Mesendoderm (in vitro differentiated cells): Measurements from ENCODE around the gene SAMD4B.

Experiments used
- DNase-seq: peaks from one replicate; pipeline ENCODE4 v3.0.0; 2013
- H2AK5ac ChIP-seq: 2 replicates; pipeline ENCODE4 v1.6.1; 2013; ENCODE audit warnings: low read length, inconsistent platforms
- H2BK120ac ChIP-seq: 2 replicates; pipeline ENCODE4 v1.6.1; 2013; ENCODE audit warnings: low read depth, mild to moderate bottlenecking, low read length, moderate library complexity, mixed read lengths
- H2BK15ac ChIP-seq: replicated peaks from 2 replicates; pipeline ENCODE4 v1.6.1; 2013; ENCODE audit warnings: low read depth, mild to moderate bottlenecking, moderate library complexity
- H2BK5ac ChIP-seq: 2 replicates; pipeline ENCODE4 v1.6.1; 2013; ENCODE audit warnings: low read length, inconsistent platforms
- H3K18ac ChIP-seq: 2 replicates; pipeline ENCODE4 v1.6.1; 2013; ENCODE audit warnings: mild to moderate bottlenecking, low read length, mixed read lengths
- H3K23ac ChIP-seq: one replicate; pipeline ENCODE4 v1.6.1; 2013; ENCODE audit warnings: low read length
- H3K27ac ChIP-seq: 2 replicates; pipeline ENCODE4 v1.5.1; 2013; ENCODE audit warnings: low read depth, mild to moderate bottlenecking, inconsistent platforms, low read length, moderate library complexity
- H3K27me3 ChIP-seq: 2 replicates; pipeline ENCODE4 v1.6.1; 2013; ENCODE audit warnings: low read length, control low read depth, mild to moderate bottlenecking, inconsistent platforms; ENCODE audit not compliant: insufficient read depth, poor library complexity
- H3K36me3 ChIP-seq: 2 replicates; pipeline ENCODE4 v1.6.1; 2013; ENCODE audit warnings: low read length, inconsistent platforms; ENCODE audit not compliant: control insufficient read depth, insufficient read depth
- H3K4ac ChIP-seq: one replicate; pipeline ENCODE4 v1.6.1; 2013; ENCODE audit warnings: low read depth, mild to moderate bottlenecking, low read length, moderate library complexity
- H3K4me1 ChIP-seq: 2 replicates; pipeline ENCODE4 v1.6.1; 2013; ENCODE audit warnings: low read depth, low read length, inconsistent platforms; ENCODE audit not compliant: control insufficient read depth
- H3K4me2 ChIP-seq: 2 replicates; pipeline ENCODE4 v1.6.1; 2013; ENCODE audit warnings: low read length
- H3K4me3 ChIP-seq: 2 replicates; pipeline ENCODE4 v1.5.1; 2013; ENCODE audit warnings: mild to moderate bottlenecking, low read length
- H3K56ac ChIP-seq: one replicate; pipeline ENCODE4 v1.6.1; 2013; ENCODE audit warnings: low read length
- H3K79me1 ChIP-seq: 2 replicates; pipeline ENCODE4 v1.6.1; 2013; ENCODE audit warnings: low read length, inconsistent platforms
- H3K79me2 ChIP-seq: 2 replicates; pipeline ENCODE4 v1.6.1; 2013; ENCODE audit warnings: mild to moderate bottlenecking, low read length; ENCODE audit not compliant: control insufficient read depth, insufficient read depth
- H3K9ac ChIP-seq: 2 replicates; pipeline ENCODE4 v1.6.1; 2013; ENCODE audit warnings: low read length, inconsistent platforms
- H4K5ac ChIP-seq: one replicate; pipeline ENCODE4 v1.6.1; 2013; ENCODE audit warnings: low read length
- H4K8ac ChIP-seq: one replicate; pipeline ENCODE4 v1.6.1; 2013; ENCODE audit warnings: low read depth, mild to moderate bottlenecking, control low read depth, low read length, moderate library complexity
- WGBS: extraction: QIAGEN DNeasy Blood & Tissue Kit; methylation state at CpG from one replicate; pipeline ENCODE4 v1.1.7; 2013; ENCODE audit warnings: low lambda C conversion rate, missing lambda C conversion rate; ENCODE audit not compliant: insufficient coverage; ENCODE audit errors: extremely low coverage; 5-methylcytosine and 5-hydroxymethylcytosine counted together

The SAMD4B gene

DNA sequence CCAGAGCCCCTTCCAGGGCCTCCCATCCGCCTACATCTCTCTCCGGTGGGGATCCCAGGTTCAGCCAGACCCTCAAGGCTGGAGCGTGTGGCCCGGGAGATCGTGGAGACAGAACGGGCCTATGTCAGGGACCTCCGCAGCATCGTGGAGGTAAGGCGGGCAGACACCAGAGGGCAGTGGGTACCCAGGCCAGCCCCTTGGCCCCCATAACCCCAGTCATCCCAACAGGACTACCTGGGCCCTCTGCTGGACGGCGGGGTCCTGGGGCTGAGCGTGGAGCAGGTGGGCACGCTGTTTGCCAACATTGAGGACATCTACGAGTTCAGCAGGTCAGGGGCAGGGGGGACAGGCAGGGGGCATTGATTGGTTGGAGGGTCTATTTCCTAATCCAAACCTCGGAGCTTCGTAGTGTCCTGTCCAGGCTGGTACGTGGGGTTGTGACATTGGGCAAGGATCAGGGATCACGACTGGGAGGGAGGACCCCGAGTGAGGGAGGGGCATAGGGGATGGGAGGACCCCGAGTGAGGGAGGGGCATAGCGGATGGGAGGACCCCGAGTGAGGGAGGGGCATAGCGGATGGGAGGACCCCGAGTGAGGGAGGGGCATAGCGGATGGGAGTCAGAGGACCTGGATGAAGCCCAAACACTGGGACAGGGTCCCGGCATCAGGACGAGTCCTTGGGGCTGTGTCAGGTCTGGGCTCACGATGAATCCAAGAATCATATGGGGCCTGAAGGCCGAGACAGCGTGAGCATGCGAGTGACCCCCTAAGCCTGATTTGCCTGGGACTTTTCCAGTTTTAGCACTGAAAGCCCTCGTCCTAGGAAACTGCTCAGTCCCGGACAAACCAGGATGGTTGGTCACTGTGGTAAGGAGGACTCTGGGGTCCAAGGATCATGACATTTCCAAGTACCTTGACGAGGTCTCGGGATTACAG lies 73.2 kb downstream of the SAMD4B start:
- no CpG with 5 or more reads among the region's 35 CpGs for whole genome bisulfite sequencing
- Histone ChIP-seq H2AK5ac (no peak overlapping the region), H3K4me1 (peaks cover 12% of the 10 kb centered on the region), H3K27me3 (no peaks in the 10 kb centered on the region), H3K56ac (peak overlapping the region; percentile 65), H3K79me1 (peaks cover 22% of the 10 kb centered on the region), H3K4ac (no peak overlapping the region), H3K4me2 (peak overlapping the region; percentile 56), H3K4me3 (no peak overlapping the region), H3K18ac (no peak overlapping the region), H4K8ac (no peak overlapping the region), H3K27ac (no peak overlapping the region), H2BK5ac (no peak overlapping the region), H2BK15ac (no peak overlapping the region), H2BK120ac (no peak overlapping the region), H4K5ac (no peak overlapping the region), H3K79me2 (peaks cover 31% of the 10 kb centered on the region), H3K23ac (peak overlapping the region; percentile 17), H3K36me3 (peaks cover 7% of the 10 kb centered on the region), H3K9ac (peak overlapping the region; percentile 98)
- DNase-seq, result peak; percentile 57

- H3K4ac ChIP-seq, result no peak overlapping the region
- H3K27me3 ChIP-seq, result no peaks in the 10 kb centered on the region
- H3K79me2 ChIP-seq, result peaks cover 31% of the 10 kb centered on the region
- no peak overlapping the region for H3K9ac ChIP-seq
- no peak overlapping the region for H2BK5ac ChIP-seq
- H4K5ac ChIP-seq, result no peak overlapping the region
- no peak overlapping the region for H3K56ac ChIP-seq
- no peak overlapping the region for H3K23ac ChIP-seq
- no peak overlapping the region for H3K27ac ChIP-seq
- H2AK5ac ChIP-seq, result no peak overlapping the region
- no peak overlapping the region for H3K18ac ChIP-seq
- no peak for DNase-seq
- H2BK15ac ChIP-seq, result no peak overlapping the region
- no CpG with 5 or more reads among the region's 27 CpGs for WGBS
- H3K79me1 ChIP-seq, result peaks cover 22% of the 10 kb centered on the region
- no peak overlapping the region for H2BK120ac ChIP-seq
- H3K36me3 ChIP-seq, result peaks cover 11% of the 10 kb centered on the region
- H3K4me3 ChIP-seq, result no peak overlapping the region
- no peak overlapping the region for H3K4me2 ChIP-seq
- peaks cover 3% of the 10 kb centered on the region for H3K4me1 ChIP-seq
- no peak overlapping the region for H4K8ac ChIP-seq
Measured at GRCh38 chr19:39416152-39417120, 74.2 kb downstream of the SAMD4B start.

DNA sequence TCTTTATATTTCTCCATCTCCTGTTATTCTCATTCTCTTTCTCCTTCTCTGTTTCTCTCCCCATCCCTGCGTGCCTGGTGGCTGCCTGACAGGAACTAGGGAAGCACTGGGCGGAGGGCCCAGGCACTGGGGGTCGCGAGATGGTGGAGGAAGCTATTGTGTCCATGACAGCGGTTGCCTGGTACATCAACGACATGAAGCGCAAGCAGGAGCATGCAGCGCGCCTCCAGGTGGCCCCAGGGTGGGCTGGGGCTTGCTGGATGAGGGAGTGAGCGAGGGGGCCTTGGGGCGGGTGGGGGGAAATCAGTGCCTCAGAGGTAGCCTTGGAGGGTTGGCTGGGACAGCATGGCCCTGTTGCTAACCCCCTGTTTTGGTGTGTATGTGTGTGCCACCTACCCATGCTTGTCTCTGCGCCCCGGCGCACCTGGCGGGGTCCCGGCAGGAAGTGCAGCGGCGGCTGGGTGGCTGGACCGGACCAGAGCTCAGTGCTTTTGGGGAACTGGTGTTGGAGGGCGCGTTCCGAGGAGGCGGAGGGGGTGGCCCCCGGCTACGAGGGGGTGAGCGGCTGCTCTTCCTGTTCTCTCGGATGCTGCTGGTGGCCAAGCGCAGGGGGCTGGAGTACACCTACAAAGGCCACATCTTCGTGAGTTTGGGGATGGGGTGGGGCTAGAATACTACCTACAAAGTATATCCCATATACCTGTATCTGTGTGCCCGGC lies 75.4 kb downstream of the SAMD4B start:
- Histone ChIP-seq H3K18ac (no peak overlapping the region), H2BK5ac (no peak overlapping the region), H3K4me3 (no peak overlapping the region), H3K4me1 (peaks cover 3% of the 10 kb centered on the region), H3K23ac (no peak overlapping the region), H3K79me2 (peaks cover 31% of the 10 kb centered on the region), H3K79me1 (peaks cover 22% of the 10 kb centered on the region), H4K5ac (no peak overlapping the region), H2BK15ac (no peak overlapping the region), H3K27me3 (no peaks in the 10 kb centered on the region), H3K56ac (no peak overlapping the region), H2BK120ac (no peak overlapping the region), H3K9ac (no peak overlapping the region), H3K36me3 (peaks cover 15% of the 10 kb centered on the region), H2AK5ac (no peak overlapping the region), H4K8ac (no peak overlapping the region), H3K4ac (no peak overlapping the region), H3K27ac (no peak overlapping the region), H3K4me2 (no peak overlapping the region)
- no CpG with 5 or more reads among the region's 30 CpGs for WGBS
- no peak for DNase-seq

- Histone ChIP-seq H3K4ac (no peak overlapping the region), H3K18ac (no peak overlapping the region), H3K79me1 (peaks cover 22% of the 10 kb centered on the region), H3K27ac (no peak overlapping the region), H3K56ac (no peak overlapping the region), H2BK120ac (no peak overlapping the region), H2BK15ac (no peak overlapping the region), H3K36me3 (peaks cover 23% of the 10 kb centered on the region), H2AK5ac (no peak overlapping the region), H3K4me1 (peaks cover 3% of the 10 kb centered on the region), H2BK5ac (no peak overlapping the region), H3K4me3 (no peak overlapping the region), H3K27me3 (no peaks in the 10 kb centered on the region), H3K9ac (no peak overlapping the region), H3K23ac (no peak overlapping the region), H4K8ac (no peak overlapping the region), H3K79me2 (peaks cover 22% of the 10 kb centered on the region), H3K4me2 (no peak overlapping the region), H4K5ac (no peak overlapping the region)
- DNase-seq, result no peak
- no CpG with 5 or more reads among the region's 9 CpGs for WGBS
Measured at GRCh38 chr19:39419003-39419402, 76.8 kb downstream of the SAMD4B start.

DNA sequence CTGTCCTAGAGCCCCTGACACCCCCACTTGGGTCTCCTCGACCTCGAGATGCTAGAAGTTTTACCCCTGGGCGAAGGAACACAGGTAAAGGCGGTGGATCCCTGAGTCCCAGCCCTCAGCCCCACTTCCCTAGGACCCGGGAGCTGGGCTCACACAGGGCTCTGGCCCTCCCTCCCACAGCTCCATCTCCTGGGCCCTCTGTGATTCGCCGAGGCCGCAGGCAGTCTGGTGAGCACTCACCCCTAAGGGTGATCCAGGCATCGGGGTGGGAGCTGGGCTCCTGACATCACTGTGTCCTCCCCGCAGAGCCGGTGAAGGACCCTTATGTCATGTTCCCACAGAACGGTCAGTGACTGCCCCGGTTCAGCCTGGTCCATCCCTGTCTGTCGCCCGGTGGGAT lies 78.5 kb downstream of the SAMD4B start:
- no peak overlapping the region for H2BK5ac ChIP-seq
- peaks cover 14% of the 10 kb centered on the region for H3K79me1 ChIP-seq
- no peak for DNase-seq
- no peak overlapping the region for H2AK5ac ChIP-seq
- no CpG with 5 or more reads among the region's 15 CpGs for WGBS
- no peak overlapping the region for H3K4me3 ChIP-seq
- H3K56ac ChIP-seq, result no peak overlapping the region
- peaks cover 6% of the 10 kb centered on the region for H3K79me2 ChIP-seq
- H2BK120ac ChIP-seq, result no peak overlapping the region
- no peak overlapping the region for H3K18ac ChIP-seq
- H3K36me3 ChIP-seq, result peaks cover 36% of the 10 kb centered on the region
- H3K4me2 ChIP-seq, result no peak overlapping the region
- no peak overlapping the region for H2BK15ac ChIP-seq
- no peak overlapping the region for H3K4ac ChIP-seq
- H3K27ac ChIP-seq, result no peak overlapping the region
- H4K5ac ChIP-seq, result no peak overlapping the region
- H3K9ac ChIP-seq, result no peak overlapping the region
- no peaks in the 10 kb centered on the region for H3K27me3 ChIP-seq
- no peak overlapping the region for H4K8ac ChIP-seq
- H3K4me1 ChIP-seq, result no peaks in the 10 kb centered on the region
- no peak overlapping the region for H3K23ac ChIP-seq
